AG09309 (cell line): ENCODE data around the gene PISD.

Experiments used
- DNase-seq: peaks from one replicate; pipeline ENCODE4 v3.0.0-alpha.2; 2010; ENCODE audit warnings: low read depth
- H3K4me3 ChIP-seq: 2 replicates; pipeline ENCODE4 v1.5.1; 2011; ENCODE audit warnings: mild to moderate bottlenecking, low read depth, low read length, moderate library complexity; ENCODE audit not compliant: control insufficient read depth
- TF ChIP-seq, protein P1 (sequence below): IDR thresholded peaks from 2 replicates; pipeline ENCODE4 v1.5.1; 2011; ENCODE audit warnings: mild to moderate bottlenecking, low read depth, low read length, inconsistent platforms; ENCODE audit not compliant: insufficient read depth, control insufficient read depth; ENCODE audit errors: missing control alignments

PISD gene

DNA sequence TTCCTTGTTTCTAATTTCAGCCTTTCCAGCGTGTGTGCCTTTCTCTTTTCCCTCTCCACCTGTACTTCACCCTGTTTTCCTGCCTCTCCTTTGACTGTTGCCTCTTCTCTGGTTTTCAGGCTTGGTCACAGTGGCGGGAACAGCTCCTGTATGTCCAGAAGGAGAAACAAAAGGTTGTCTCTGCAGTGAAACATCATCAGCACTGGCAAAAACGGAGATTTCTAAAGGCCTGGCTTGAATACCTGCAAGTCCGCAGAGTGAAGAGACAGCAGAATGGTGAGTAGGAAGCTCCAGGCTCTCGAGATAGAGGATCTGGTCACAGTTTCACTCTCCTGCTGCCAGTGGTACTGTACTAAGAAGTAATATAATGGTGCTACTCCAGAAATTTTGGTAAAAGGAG is 89.1 kb downstream of the PISD start:
- TF ChIP-seq, protein P1, sequence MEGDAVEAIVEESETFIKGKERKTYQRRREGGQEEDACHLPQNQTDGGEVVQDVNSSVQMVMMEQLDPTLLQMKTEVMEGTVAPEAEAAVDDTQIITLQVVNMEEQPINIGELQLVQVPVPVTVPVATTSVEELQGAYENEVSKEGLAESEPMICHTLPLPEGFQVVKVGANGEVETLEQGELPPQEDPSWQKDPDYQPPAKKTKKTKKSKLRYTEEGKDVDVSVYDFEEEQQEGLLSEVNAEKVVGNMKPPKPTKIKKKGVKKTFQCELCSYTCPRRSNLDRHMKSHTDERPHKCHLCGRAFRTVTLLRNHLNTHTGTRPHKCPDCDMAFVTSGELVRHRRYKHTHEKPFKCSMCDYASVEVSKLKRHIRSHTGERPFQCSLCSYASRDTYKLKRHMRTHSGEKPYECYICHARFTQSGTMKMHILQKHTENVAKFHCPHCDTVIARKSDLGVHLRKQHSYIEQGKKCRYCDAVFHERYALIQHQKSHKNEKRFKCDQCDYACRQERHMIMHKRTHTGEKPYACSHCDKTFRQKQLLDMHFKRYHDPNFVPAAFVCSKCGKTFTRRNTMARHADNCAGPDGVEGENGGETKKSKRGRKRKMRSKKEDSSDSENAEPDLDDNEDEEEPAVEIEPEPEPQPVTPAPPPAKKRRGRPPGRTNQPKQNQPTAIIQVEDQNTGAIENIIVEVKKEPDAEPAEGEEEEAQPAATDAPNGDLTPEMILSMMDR: no peak
- DNase-seq: no peak
- no peak overlapping the region for H3K4me3 ChIP-seq

DNA sequence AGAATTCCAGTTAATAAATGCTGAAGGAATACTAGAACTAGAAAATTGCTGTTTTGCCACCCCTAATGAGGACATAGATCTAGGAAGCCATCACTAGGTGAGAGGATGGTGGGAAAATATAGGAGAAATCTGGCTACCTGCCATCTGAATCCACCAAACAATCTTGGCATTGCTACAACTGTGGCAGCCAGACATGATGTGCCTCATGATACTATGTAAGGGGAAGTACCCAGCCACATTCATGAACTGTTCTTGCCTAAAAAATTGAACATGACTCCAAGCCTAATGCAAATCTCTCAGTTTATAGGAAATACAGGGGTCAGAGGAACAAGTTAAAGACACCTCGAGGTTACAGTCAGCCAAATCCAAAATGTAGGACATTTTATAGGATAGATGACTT is 92.9 kb downstream of the PISD start:
- DNase-seq: no peak
- TF ChIP-seq, protein P1: no peak
- H3K4me3 ChIP-seq: no peak overlapping the region
